Keratinocyte (primary cell): ENCODE measurements around the gene RIGI.

Experiments used
- EZH2 ChIP-seq: IDR thresholded peaks from one replicate; pipeline ENCODE4 v1.6.1; 2012; ENCODE audit warnings: inconsistent platforms, mild to moderate bottlenecking, low read length, moderate library complexity
- TF ChIP-seq, protein P1 (sequence below), 3 experiments: IDR thresholded peaks in 1 of 3; conservative IDR thresholded peaks in 1 of 3; optimal IDR thresholded peaks in 1 of 3; 2 replicates in 2 of 3; 3 replicates in 1 of 3; pipeline versions ENCODE3 to v1.5.1; 2011; ENCODE audit warnings: low read length in 3 of 3, mild to moderate bottlenecking in 3 of 3, moderate library complexity in 2 of 3, control low read depth in 1 of 3, inconsistent platforms in 1 of 3; ENCODE audit not compliant: insufficient read depth in 2 of 3; ENCODE audit errors: extremely low read depth in 1 of 3

DNA sequence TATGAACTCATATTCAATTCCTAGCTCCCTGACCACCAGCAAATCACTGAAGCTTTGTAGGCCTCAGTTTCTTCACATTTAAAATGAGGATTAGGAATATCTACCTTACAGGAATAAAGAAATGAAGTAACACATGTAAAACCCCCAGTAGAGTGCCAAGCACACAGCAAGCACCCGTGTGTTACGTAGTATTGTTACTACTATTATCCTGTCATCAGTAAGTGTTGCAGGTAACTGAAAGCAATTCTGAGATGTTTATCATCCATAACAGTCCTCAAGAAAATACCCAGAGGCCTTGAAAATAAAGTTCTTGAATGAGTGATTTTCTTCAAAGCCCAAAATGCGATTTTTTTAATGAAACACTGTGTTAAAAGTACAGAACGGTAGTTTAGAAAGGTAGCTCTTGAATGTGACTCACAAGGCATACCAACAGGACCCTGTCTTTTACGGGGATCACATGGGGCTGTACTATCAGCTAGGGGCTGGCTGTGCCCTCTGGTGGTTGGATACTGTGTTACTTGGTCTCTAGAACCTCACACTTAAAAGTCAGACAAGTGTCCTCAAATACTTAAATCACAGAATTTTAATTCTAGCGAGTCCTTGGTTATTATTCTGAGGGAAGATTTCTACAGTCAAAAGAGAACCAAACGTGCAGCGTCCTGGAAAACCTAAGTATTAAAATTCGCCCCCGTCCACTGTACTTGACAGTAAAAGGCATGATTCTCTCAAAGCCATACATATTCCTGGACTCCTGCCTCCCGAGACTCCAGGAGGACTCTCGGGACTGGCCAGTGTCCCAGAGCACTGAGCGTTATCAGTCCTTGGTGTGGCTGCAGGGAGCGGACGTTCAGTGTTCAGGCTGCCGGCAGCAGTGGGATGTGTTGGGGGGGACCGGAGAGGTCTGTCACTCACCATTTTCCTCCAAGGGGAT lies 46.2 kb upstream of the RIGI start:
- TF ChIP-seq, protein P1, sequence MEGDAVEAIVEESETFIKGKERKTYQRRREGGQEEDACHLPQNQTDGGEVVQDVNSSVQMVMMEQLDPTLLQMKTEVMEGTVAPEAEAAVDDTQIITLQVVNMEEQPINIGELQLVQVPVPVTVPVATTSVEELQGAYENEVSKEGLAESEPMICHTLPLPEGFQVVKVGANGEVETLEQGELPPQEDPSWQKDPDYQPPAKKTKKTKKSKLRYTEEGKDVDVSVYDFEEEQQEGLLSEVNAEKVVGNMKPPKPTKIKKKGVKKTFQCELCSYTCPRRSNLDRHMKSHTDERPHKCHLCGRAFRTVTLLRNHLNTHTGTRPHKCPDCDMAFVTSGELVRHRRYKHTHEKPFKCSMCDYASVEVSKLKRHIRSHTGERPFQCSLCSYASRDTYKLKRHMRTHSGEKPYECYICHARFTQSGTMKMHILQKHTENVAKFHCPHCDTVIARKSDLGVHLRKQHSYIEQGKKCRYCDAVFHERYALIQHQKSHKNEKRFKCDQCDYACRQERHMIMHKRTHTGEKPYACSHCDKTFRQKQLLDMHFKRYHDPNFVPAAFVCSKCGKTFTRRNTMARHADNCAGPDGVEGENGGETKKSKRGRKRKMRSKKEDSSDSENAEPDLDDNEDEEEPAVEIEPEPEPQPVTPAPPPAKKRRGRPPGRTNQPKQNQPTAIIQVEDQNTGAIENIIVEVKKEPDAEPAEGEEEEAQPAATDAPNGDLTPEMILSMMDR (optimal IDR thresholded peaks at IDR 0.05 in 1 of 3, IDR thresholded peaks at IDR 0.05 in 1 of 3, conservative IDR thresholded peaks at IDR 0.05 in 1 of 3; ENCODE audit: extremely low read depth in 1 of 3, insufficient read depth in 2 of 3, low read length in 3 of 3) = peak; percentile 73 to 84 (median 74)
- no peak for TF ChIP-seq EZH2
